ENCODE data around the gene WDR88.
"Not testable (repeated sequence)": the region's sequence is repeated elsewhere in the genome, so short reads cannot be mapped to it uniquely, and the experiment has no call there.

WDR88 gene

GRCh38 chr19:33197591-33198000 lies 65.7 kb downstream of the WDR88 start:
- DNase-seq (ENCODE audit: low read depth) = no peak

- no peak for DNase-seq (ENCODE audit: low read depth)
These were observed 66.3 kb downstream of the WDR88 start for GRCh38 chr19:33198169-33198568.

DNA sequence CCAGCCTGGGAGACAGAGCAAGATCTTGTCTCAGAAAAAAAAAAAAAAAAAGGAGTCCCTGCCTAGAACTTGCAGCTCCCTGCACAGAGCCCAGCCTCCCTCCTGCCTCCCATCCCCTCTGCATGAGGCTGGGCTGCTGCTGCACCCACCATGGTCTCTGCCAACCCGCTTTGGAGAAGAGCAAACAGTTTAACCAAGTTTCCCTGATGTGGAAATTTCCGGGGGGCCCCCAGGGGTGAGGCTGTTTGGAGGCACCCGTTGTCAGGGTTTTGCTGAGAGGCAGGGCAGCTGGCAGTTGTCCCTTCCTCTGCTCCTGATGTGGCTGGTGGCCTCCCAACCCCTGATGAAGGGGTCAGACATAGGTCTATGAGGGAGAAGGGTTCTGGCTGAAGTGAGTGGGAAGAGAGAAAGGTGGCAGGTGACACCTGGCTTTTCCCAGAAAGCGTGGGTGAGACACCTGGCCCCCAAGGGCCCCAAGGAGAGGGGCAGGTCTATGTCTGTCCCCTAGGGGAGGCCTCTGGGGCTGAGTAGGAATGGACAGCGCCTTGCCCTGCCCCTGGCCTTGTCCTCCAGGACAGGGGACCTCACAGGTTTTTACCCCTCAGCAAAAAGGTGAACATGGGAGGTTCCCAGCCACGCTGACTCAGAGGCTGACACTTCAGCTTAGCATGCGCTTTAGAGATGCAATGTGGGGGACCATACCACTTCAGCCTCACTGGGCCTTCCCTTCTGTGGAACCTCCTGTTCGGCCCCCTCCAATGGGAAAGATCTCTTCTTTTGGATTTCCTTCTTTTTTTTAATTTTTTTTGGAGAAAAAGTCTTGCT lies 67.7 kb downstream of the WDR88 start:
- DNase-seq (ENCODE audit: low read depth) = no peak

- no peak for DNase-seq (ENCODE audit: low read depth)
These were observed 69.6 kb downstream of the WDR88 start for GRCh38 chr19:33201473-33201872.

DNA sequence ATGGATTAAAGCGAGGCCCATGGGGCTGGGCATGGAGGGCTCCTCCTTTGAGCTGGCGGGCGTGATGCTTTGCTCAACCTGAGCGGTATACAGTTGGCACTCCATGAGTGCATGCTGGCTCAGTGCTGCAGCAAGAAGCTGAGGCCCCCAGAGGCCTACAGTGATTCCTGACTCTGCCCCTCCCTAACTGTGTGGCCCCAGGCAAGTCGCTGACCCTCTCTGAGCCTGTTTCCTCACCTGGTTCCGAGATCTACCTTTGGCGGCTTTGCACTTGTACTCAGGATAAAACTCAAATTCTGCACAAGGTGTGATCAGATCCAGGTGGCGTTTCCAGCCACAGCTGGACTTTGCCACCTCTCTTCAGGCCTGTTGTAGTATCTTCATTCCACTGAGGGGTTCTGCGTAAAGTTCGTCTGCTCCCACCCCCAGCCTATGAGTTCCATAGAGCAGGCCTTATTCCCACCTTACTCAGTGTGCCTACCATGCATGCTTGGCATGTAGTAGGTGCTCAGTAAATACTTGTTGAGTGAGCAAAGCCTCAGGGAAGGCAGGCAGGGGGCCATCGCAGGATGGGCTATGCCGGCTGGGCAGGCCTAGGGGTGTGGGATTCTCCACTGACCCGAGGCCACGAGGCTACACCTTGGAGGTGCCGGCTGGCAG lies 70.1 kb downstream of the WDR88 start:
- DNase-seq (ENCODE audit: low read depth) = no peak

DNA sequence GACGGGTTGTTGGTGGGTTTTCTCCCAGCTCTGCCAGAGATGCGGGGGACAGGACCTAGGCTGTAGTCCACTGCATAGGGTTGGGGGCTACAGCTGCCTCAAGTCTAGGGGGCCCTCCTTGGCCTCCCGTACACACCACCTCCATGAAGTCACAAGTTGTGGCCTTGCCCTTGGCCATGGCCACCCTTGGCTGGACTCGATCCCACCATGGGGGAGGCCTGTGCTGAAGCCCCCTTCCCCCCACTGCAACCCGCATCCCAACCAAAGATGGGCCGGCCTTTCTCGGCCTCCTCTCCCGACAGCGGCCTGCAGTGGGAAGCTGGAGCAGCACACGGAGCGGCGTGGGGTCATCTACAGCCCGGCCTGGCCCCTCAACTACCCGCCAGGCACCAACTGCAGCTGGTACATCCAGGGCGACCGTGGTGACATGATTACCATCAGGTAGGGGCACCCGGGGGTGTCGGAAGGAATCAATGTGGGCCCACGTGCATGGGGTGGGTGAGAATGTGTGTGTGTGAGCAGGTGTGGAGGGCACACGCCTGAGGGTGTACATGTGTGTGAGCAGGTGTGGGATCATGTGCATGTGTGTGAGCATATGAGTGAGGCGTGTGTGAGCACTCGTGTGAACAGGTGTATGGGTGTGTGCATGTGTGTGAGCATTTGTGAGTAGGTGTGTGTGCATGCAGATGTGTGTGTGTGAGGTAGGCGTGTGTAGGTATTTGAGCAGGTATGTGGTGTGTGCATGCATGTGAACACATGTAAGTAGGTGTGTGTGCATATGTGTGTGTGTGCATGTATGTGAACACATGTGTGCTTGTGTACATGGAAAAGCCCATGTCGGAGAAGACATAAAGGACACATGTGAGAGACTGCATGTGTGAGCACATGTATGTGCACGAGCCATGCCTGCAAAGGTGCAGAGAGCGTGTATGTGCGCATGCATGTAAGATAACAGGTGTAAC lies 70.9 kb downstream of the WDR88 start:
- no peak for DNase-seq (ENCODE audit: low read depth)

- no peak for DNase-seq (ENCODE audit: low read depth)
These were observed 71.6 kb downstream of the WDR88 start for GRCh38 chr19:33203529-33203928.

GRCh38 chr19:33204136-33204973 lies 72.4 kb downstream of the WDR88 start:
- DNase-seq (ENCODE audit: low read depth) = no peak

DNA sequence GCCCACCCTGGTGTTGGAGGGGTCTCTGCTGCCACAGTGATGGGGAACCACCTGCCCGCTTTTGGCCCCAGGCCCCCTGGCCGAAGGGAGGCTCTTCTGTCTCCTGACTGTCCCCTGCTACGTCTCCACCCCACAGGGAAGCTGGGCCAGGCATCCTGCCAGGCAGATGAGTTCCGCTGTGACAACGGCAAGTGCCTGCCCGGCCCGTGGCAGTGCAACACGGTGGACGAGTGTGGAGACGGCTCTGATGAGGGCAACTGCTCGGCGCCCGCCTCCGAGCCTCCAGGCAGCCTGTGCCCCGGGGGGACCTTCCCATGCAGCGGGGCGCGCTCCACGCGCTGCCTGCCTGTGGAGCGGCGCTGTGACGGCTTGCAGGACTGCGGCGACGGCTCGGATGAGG lies 73.2 kb downstream of the WDR88 start:
- DNase-seq (ENCODE audit: low read depth) = no peak

DNA sequence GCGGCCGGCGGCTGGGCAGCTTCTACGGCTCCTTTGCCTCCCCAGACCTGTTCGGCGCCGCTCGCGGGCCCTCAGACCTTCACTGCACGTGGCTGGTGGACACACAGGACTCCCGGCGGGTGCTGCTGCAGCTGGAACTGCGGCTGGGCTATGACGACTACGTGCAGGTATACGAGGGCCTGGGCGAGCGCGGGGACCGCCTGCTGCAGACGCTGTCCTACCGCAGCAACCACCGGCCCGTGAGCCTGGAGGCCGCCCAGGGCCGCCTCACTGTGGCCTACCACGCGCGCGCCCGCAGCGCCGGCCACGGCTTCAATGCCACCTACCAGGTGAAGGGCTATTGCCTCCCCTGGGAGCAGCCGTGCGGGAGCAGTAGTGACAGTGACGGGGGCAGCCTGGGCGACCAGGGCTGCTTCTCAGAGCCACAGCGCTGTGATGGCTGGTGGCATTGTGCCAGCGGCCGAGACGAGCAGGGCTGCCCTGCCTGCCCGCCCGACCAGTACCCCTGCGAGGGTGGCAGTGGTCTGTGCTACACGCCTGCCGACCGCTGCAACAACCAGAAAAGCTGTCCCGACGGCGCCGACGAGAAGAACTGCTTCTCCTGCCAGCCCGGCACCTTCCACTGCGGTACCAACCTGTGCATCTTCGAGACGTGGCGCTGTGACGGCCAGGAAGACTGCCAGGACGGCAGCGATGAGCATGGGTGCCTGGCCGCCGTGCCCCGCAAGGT lies 73.8 kb downstream of the WDR88 start:
- no peak for DNase-seq (ENCODE audit: low read depth)

DNA sequence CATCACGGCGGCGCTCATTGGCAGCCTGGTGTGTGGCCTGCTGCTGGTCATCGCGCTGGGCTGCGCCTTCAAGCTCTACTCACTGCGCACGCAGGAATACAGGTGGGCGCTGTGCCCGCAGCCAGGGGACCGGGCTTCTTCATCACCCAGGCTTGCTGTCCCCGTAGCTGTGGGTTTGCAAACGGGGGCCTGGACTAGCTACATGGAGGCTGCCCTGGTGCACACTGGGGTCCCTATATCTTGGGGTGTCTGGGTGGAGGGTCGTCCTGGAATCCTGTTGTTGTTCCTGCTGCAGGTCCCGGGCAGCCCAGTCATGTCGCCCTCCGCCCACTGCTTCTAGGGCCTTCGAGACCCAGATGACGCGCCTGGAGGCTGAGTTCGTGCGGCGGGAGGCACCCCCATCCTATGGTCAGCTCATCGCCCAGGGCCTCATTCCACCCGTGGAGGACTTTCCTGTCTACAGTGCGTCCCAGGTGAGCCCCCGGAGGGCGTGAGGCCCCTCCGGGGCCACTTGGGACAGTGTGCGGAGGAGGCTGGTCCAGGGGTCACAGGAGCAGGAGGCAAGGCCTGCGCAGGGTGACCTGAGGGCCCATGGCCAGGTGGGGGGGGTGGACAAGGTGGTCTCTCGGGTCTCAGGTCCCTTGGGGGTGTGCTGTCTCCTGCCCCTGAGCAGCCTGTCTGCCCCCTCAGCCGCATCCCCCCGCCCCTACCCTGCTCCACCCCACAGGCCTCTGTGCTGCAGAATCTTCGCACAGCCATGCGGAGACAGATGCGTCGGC lies 74.5 kb downstream of the WDR88 start:
- DNase-seq (ENCODE audit: low read depth) = no peak

DNA sequence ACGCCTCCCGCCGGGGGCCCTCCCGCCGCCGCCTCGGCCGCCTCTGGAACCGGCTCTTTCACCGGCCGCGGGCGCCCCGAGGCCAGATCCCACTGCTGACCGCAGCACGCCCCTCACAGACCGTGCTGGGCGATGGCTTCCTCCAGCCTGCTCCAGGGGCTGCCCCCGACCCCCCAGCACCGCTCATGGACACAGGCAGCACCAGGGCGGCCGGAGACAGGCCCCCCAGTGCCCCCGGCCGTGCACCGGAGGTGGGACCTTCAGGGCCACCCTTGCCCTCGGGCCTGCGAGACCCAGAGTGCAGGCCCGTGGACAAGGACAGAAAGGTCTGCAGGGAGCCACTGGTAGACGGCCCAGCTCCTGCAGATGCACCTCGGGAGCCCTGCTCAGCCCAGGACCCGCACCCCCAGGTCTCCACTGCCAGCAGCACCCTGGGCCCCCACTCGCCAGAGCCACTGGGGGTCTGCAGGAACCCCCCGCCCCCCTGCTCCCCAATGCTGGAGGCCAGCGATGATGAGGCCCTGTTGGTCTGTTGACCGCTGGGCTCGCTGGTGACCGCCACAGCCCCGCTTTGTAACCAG lies 75.2 kb downstream of the WDR88 start:
- DNase-seq (ENCODE audit: low read depth) = no peak

DNA sequence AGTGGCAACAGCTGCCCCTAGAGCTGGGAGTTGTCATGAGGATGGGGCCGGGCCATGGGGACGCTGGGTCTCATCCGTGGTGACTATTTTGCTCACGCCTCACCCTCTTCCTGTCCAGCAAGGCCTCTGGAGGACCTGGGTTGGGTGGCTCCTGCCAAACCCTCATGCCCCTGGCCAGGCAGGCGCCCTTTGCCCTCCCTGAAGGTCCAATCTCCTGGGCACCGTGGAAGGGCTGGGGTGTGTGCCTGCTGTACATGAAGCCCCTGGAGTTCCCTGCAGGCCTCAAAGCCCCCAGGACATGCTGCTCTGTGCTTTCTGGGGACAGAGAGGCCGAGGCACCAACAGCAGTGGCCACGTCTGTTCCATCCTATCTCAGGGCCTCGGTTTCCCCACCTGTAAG lies 76.0 kb downstream of the WDR88 start:
- no peak for DNase-seq (ENCODE audit: low read depth)

DNA sequence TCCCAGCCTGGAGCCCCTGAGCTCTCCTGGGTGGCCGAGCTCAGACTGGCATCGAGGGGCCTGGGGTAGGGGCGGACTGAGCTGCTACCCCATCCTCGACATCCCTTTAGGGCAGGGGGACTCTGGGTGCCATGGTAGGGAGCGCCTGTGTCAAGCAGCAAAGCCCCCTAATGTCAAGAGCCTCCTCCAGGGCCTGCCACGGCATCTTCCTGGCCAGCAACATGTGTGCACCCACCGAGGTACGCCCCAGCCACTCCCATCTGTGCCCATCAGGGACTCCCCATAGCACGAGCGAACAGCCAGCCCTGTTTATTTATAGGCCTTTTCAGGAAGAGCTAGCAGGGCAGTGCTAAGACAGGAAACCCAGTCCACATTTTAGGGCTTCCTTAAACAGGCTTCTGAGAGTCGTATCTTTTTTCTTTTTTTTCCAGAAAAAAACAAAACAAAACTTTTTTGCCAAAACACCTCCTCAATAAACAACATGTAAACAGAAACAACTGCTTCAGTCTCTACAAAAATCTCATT lies 76.5 kb downstream of the WDR88 start:
- DNase-seq (ENCODE audit: low read depth) = no peak

- DNase-seq (ENCODE audit: low read depth) = no peak
These were observed 77.3 kb downstream of the WDR88 start for GRCh38 chr19:33208904-33209849.

GRCh38 chr19:33209850-33210230 lies 77.9 kb downstream of the WDR88 start:
- DNase-seq (ENCODE audit: low read depth) = not testable (repeated sequence)

- no peak for DNase-seq (ENCODE audit: low read depth)
These were observed 78.5 kb downstream of the WDR88 start for GRCh38 chr19:33210266-33210940.

All from stimulated activated CD8-positive, alpha-beta memory T cell treated with anti-CD3 and anti-CD28 coated beads, Interleukin-12 subunit alpha, Interleukin-12 subunit beta, amount 100 ng/mL, for 4 hours (primary cell).